PC-9 (cell line): Measurements from ENCODE around the gene ARHGEF6.

Experiments used
- CTCF ChIP-seq: fragments of 200-600 bp; sonication (generic); conservative IDR thresholded peaks from 2 replicates; pipeline ENCODE4 v1.6.1; 2017; ENCODE audit warnings: mixed run types, antibody characterized with exemption, mild to moderate bottlenecking, moderate library complexity
- EZH2 ChIP-seq: fragments of 200-600 bp; sonication (generic); IDR thresholded peaks from 2 replicates; pipeline ENCODE4 v1.8.0; 2017; ENCODE audit warnings: antibody characterized with exemption, low read depth

- TF ChIP-seq CTCF (no peak), EZH2 (no peak)
Observed at GRCh38 chrX:136766785-136767103, 14.0 kb downstream of the ARHGEF6 start.
